SK-N-MC (cell line): Measurements from ENCODE around the gene CADPS2.

Experiments
- EZH2 ChIP-seq: fragments of 200-600 bp; sonication (generic); IDR thresholded peaks from one replicate; pipeline ENCODE4 v1.6.1; 2017; ENCODE audit warnings: antibody characterized with exemption
- FOXP2 ChIP-seq: optimal IDR thresholded peaks from 2 replicates; pipeline ENCODE3; 2011; ENCODE audit warnings: mild to moderate bottlenecking, moderate library complexity; ENCODE audit not compliant: insufficient read depth; ENCODE audit errors: extremely low read length, control extremely low read depth
- POLR2AphosphoS5 ChIP-seq: IDR thresholded peaks from 2 replicates; pipeline ENCODE4 v1.6.1; 2012; ENCODE audit warnings: mild to moderate bottlenecking, low read depth, low read length, borderline replicate concordance

GRCh38 chr7:122699017-122699416, 187.2 kb downstream of the CADPS2 start, which contains the start of gene RNF133:
- TF ChIP-seq POLR2AphosphoS5 (no peak), EZH2 (no peak), FOXP2 (no peak)
